Dermis microvascular lymphatic vessel endothelial cell (primary cell): ENCODE measurements around the gene RPL10A. TPM values are rescaled to one million over a fixed set of nuclear protein-coding genes. Genes with fewer than 3 reads are reported as not detected.
"Not testable (repeated sequence)": the region's sequence is repeated elsewhere in the genome, so short reads cannot be mapped to it uniquely, and the experiment has no call there.

Experiments
- DNase-seq, 2 donors: peaks; one replicate each; pipeline versions ENCODE4 v3.0.0 to v3.0.0-alpha.2; 2010; ENCODE audit warnings: low read depth in 2 of 2
- total RNA-seq: library from RNA; depleted of rRNA; stranded (reverse); fragments of >200 nt; gene quantifications from 2 replicates; pipeline ENCODE4 v1.2.1, GENCODE V29; 2014

Gene RPL10A
- total RNA-seq, result 1,744 and 1,805 TPM in 2 replicates

GRCh38 chr6:35468181-35468979 is at the start of gene RPL10A:
Gene RPL10A, plus strand, starts transcription at chr6:35468401. Its CDS starts 34 bp downstream, at chr6:35468435.
- DNase-seq, result peak; percentile 96 to 97

- DNase-seq, result peak; percentile 9 to 61
Measured at GRCh38 chr6:35419417-35419816, 48.8 kb upstream of the RPL10A start.

GRCh38 chr6:35419961-35420360 is 48.2 kb upstream of the RPL10A start:
- no peak for DNase-seq

- DNase-seq, result peak; percentile 92 to 95
Measured at GRCh38 chr6:35425284-35425683, 42.9 kb upstream of the RPL10A start.

- DNase-seq, result peak in 1 of 2 donors; percentile 57
Measured at GRCh38 chr6:35426074-35426473, 42.1 kb upstream of the RPL10A start.

- no peak for DNase-seq
Measured at GRCh38 chr6:35427435-35427834, 40.8 kb upstream of the RPL10A start.

GRCh38 chr6:35427851-35428321 is 40.3 kb upstream of the RPL10A start:
- DNase-seq, result peak in 1 of 2 donors; percentile 46

GRCh38 chr6:35428421-35429149 is 39.6 kb upstream of the RPL10A start:
- peak in 1 of 2 donors; percentile 74 for DNase-seq

GRCh38 chr6:35429463-35429862 is 38.7 kb upstream of the RPL10A start:
- DNase-seq, result no peak

GRCh38 chr6:35432291-35432690 is 35.9 kb upstream of the RPL10A start:
- no peak for DNase-seq

- DNase-seq, result not testable (repeated sequence)
Measured at GRCh38 chr6:35432702-35433101, 35.5 kb upstream of the RPL10A start.

GRCh38 chr6:35435074-35435837 is 32.9 kb upstream of the RPL10A start:
- DNase-seq, result no peak

- no peak for DNase-seq
Measured at GRCh38 chr6:35436071-35436857, 31.9 kb upstream of the RPL10A start.

GRCh38 chr6:35438378-35439065 is 29.7 kb upstream of the RPL10A start:
- not testable (repeated sequence) for DNase-seq

GRCh38 chr6:35439308-35439707 is 28.9 kb upstream of the RPL10A start:
- no peak for DNase-seq

- no peak for DNase-seq
Measured at GRCh38 chr6:35441205-35441604, 27.0 kb upstream of the RPL10A start.

- no peak for DNase-seq
Measured at GRCh38 chr6:35441642-35442041, 26.6 kb upstream of the RPL10A start.

- no peak for DNase-seq
Measured at GRCh38 chr6:35442693-35443092, 25.5 kb upstream of the RPL10A start.

GRCh38 chr6:35443341-35444030 is 24.7 kb upstream of the RPL10A start:
- DNase-seq, result no peak

- DNase-seq, result no peak
Measured at GRCh38 chr6:35445691-35446090, 22.5 kb upstream of the RPL10A start.
